K562 (cell line): ENCODE measurements around the gene KRT82.

Experiments
- HDGF ChIP-seq: fragments of 450-650 bp; IDR thresholded peaks from 2 replicates; pipeline ENCODE4 v1.6.1; 2016
- HSF4 ChIP-seq: fragments of 250-450 bp; sonication (Bioruptor Pico); IDR thresholded peaks from 2 replicates; pipeline ENCODE4 v2.1.2; 2022; ENCODE audit warnings: mild to moderate bottlenecking, moderate library complexity, borderline replicate concordance
- NFATC3 ChIP-seq: fragments of 450-650 bp; IDR thresholded peaks from 2 replicates; pipeline ENCODE4 v1.6.1; 2017; ENCODE audit warnings: mild to moderate bottlenecking
- POLR2AphosphoS5 ChIP-seq: IDR thresholded peaks from 2 replicates; pipeline ENCODE4 v1.6.1; 2011; ENCODE audit warnings: mild to moderate bottlenecking, low read depth, low read length, moderate library complexity; ENCODE audit not compliant: control insufficient read depth, insufficient read depth
- TEAD2 ChIP-seq: fragments of 450-650 bp; IDR thresholded peaks from 2 replicates; pipeline ENCODE4 v1.6.1; 2016; ENCODE audit warnings: missing genetic modification characterization, control low read depth, missing compliant biosample characterization
- TRIM24 ChIP-seq, 2 experiments: fragments of 450-650 bp; IDR thresholded peaks; 2 replicates each; pipeline ENCODE4 v1.6.1; 2016
- TF ChIP-seq, protein P1 (sequence below): fragments of 250-450 bp; sonication (Bioruptor Pico); IDR thresholded peaks from 2 replicates; pipeline ENCODE4 v1.8.0; 2022; ENCODE audit warnings: inconsistent platforms
- TF ChIP-seq, protein P2 (sequence below), 2 experiments: fragments of 450-650 bp in 1 of 2; IDR thresholded peaks; 2 replicates each; pipeline ENCODE4 v1.6.1; 2011 to 2017; ENCODE audit warnings: low read depth in 2 of 2, antibody characterized with exemption in 1 of 2, borderline replicate concordance in 1 of 2, low read length in 1 of 2, mild to moderate bottlenecking in 1 of 2, mixed read lengths in 1 of 2; ENCODE audit not compliant: control insufficient read depth in 1 of 2

DNA sequence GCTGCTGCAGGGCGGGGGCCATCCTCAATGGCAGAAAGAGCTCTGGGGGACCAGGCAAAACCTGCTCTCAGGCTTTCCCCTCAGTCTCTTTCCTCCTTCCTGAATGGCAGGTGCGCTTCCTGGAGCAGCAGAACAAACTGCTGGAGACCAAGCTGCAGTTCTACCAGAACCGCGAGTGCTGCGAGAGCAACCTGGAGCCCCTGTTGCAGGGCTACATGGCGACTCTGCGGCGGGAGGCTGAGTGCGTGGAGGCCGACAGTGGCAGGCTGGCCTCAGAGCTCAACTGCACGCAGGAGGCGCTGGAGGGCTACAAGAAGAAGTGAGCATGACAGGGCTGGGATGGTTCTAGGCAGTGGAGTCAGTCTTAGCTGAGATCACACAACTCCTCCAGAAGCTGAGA is 62.0 kb downstream of the KRT82 start:
- TF ChIP-seq TEAD2 (tag) (no peak), POLR2AphosphoS5 (no peak), HSF4 (CRISPR knock-in tag) (no peak), HDGF (no peak), TRIM24 (IDR thresholded peaks at IDR 0.05) (no peak), NFATC3 (no peak)
- TF ChIP-seq, protein P1, sequence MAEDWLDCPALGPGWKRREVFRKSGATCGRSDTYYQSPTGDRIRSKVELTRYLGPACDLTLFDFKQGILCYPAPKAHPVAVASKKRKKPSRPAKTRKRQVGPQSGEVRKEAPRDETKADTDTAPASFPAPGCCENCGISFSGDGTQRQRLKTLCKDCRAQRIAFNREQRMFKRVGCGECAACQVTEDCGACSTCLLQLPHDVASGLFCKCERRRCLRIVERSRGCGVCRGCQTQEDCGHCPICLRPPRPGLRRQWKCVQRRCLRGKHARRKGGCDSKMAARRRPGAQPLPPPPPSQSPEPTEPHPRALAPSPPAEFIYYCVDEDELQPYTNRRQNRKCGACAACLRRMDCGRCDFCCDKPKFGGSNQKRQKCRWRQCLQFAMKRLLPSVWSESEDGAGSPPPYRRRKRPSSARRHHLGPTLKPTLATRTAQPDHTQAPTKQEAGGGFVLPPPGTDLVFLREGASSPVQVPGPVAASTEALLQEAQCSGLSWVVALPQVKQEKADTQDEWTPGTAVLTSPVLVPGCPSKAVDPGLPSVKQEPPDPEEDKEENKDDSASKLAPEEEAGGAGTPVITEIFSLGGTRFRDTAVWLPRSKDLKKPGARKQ (CRISPR knock-in tag) = no peak
- TF ChIP-seq, protein P2, sequence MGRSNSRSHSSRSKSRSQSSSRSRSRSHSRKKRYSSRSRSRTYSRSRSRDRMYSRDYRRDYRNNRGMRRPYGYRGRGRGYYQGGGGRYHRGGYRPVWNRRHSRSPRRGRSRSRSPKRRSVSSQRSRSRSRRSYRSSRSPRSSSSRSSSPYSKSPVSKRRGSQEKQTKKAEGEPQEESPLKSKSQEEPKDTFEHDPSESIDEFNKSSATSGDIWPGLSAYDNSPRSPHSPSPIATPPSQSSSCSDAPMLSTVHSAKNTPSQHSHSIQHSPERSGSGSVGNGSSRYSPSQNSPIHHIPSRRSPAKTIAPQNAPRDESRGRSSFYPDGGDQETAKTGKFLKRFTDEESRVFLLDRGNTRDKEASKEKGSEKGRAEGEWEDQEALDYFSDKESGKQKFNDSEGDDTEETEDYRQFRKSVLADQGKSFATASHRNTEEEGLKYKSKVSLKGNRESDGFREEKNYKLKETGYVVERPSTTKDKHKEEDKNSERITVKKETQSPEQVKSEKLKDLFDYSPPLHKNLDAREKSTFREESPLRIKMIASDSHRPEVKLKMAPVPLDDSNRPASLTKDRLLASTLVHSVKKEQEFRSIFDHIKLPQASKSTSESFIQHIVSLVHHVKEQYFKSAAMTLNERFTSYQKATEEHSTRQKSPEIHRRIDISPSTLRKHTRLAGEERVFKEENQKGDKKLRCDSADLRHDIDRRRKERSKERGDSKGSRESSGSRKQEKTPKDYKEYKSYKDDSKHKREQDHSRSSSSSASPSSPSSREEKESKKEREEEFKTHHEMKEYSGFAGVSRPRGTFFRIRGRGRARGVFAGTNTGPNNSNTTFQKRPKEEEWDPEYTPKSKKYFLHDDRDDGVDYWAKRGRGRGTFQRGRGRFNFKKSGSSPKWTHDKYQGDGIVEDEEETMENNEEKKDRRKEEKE (IDR thresholded peaks at IDR 0.05; ENCODE audit: borderline replicate concordance in 1 of 2, control insufficient read depth in 1 of 2, low read depth in 2 of 2, low read length in 1 of 2) = no peak
